ENCODE results near the gene STARD6. TPM values are rescaled to one million over a fixed set of nuclear protein-coding genes. Genes with fewer than 3 reads are reported as not detected.

STARD6 gene
- total and polyA plus RNA-seq, 10 of the 15 experiments (the other 5 are each of a cell fraction or from before 2014, with no cell fraction given): 0.10 to 0.84 (median 0.34) TPM; not detected in 3

- TF ChIP-seq MTA3 (IDR thresholded peaks at IDR 0.05; ENCODE audit: borderline replicate concordance, low read length) (no peak), ZNF274 (IDR thresholded peaks at IDR 0.05; ENCODE audit: insufficient read depth, insufficient read length) (no peak), ELK1 (IDR thresholded peaks at IDR 0.05; ENCODE audit: low read depth, low read length) (no peak), NR2C2 (IDR thresholded peaks at IDR 0.05; ENCODE audit: borderline replicate concordance, control insufficient read depth, insufficient read length, low read depth) (no peak), CUX1 (IDR thresholded peaks at IDR 0.05; ENCODE audit: insufficient replicate concordance, low read depth, low read length) (no peak), STAT3 (IDR thresholded peaks at IDR 0.05; ENCODE audit: low read depth, low read length) (no peak), ZBED1 (IDR thresholded peaks at IDR 0.05; ENCODE audit: borderline replicate concordance) (no peak)
Observed at GRCh38 chr18:54280220-54280569, 77.5 kb downstream of the STARD6 start (continued).

All from GM12878 (cell line).